ENCODE measurements around the gene DDX24. TPM values are rescaled to one million over a fixed set of nuclear protein-coding genes. Genes with fewer than 3 reads are reported as not detected.
"Not testable (repeated sequence)": the region's sequence is repeated elsewhere in the genome, so short reads cannot be mapped to it uniquely, and the experiment has no call there.

The DDX24 gene
- total RNA-seq, 1 donor from 2014 or later: 206 TPM

DNA sequence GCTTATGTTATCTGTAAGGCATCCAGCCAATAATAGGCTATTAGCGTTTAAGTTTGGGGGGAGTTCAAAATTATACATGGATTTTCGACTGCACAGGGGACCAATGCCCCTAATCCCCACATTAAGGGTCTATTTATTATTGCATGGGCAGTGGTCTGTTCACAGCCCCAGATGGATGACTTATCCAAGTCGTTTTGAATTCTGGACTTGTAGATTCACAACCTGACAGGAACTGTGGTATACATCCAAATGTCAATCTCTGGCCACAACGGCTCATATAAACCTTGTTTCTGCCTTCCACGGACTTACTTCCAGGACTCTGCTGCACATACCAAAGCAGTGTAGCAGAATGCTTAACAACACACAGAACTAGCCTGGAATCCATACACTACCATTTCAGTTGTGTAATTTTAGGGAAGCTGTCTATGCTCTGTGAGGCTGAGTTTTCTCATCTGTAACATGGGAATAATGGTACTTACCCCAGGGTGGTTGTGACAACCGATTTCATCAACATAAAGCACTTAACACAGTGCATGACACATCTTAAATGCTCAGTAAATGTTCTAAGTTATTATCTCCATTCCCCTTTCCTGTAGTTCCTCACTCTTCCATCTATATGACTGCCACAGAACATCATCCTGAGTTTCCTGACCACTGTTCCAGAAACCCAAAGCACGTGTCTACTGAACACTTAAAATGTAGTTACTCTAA, 3.7 kb downstream of the DDX24 start:
- peaks cover 33% of the 10 kb centered on the region for H3K36me3 Mint-ChIP-seq (ENCODE audit: low read depth, unreplicated experiment)
- Histone ChIP-seq H3K9ac (ENCODE audit: low read length) (no peak overlapping the region), H4K20me1 (ENCODE audit: insufficient read depth, low read length) (peaks cover 41% of the 10 kb centered on the region), H3K4me3 (ENCODE audit: insufficient read depth, low read depth, low read length) (no peak overlapping the region), H3K27me3 (ENCODE audit: insufficient read depth, low read length) (no peaks in the 10 kb centered on the region), H2AFZ (ENCODE audit: low read depth, low read length) (no peak overlapping the region), H3K79me2 (ENCODE audit: insufficient read depth, low read length) (peaks cover 97% of the 10 kb centered on the region), H3K36me3 (ENCODE audit: insufficient read depth, low read length) (peaks cover 11% of the 10 kb centered on the region), H3K9me3 (ENCODE audit: insufficient read depth, low read depth, low read length) (no peaks in the 10 kb centered on the region), H3K4me1 (ENCODE audit: insufficient read depth, low read length) (peaks cover 14% of the 10 kb centered on the region), H3K4me2 (ENCODE audit: low read length) (peak overlapping the region; percentile 43), H3K27ac (ENCODE audit: low read depth, low read length) (no peak overlapping the region)
- H3K27me3 Mint-ChIP-seq (ENCODE audit: low read depth, unreplicated experiment): no peaks in the 10 kb centered on the region
- peak overlapping the region; percentile 58 for H3K4me3 Mint-ChIP-seq (ENCODE audit: unreplicated experiment)
- DNase-seq (ENCODE audit: low read depth): no peak
- H3K4me1 Mint-ChIP-seq (ENCODE audit: low read depth, unreplicated experiment): peaks cover 22% of the 10 kb centered on the region
- TF ChIP-seq CTCF (IDR thresholded peaks at IDR 0.05; ENCODE audit: insufficient read depth, low read depth, low read length) (no peak), EZH2 (IDR thresholded peaks at IDR 0.05; ENCODE audit: insufficient read depth, low read length) (no peak)
- no peak overlapping the region for H3K27ac Mint-ChIP-seq (ENCODE audit: unreplicated experiment)
- no peak for FAIRE-seq
- H3K9me3 Mint-ChIP-seq (ENCODE audit: unreplicated experiment): peaks cover 12% of the 10 kb centered on the region

DNA sequence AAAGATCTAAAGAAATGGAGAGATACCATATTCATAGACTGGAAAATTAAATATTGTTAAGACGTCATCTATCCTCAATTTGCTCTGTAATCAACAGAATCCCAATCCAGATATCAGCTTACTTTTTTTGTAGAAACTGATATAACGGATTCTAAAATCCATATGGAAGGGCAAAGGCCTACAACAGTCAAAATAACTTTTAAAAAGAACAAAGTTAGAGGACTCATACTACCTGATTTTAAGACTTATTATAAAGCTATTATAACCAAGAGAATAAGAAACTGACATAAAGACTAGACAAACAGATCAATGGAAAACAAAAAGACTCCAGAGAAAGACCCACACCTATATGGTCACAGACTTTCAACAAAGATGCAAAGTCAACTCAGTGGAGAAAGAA, 6.0 kb downstream of the DDX24 start:
- no peak overlapping the region for H3K4me3 Mint-ChIP-seq (ENCODE audit: unreplicated experiment)
- H3K9me3 Mint-ChIP-seq (ENCODE audit: unreplicated experiment): peaks cover 24% of the 10 kb centered on the region
- FAIRE-seq: no peak
- Histone ChIP-seq H3K9ac (ENCODE audit: low read length) (no peak overlapping the region), H3K9me3 (ENCODE audit: insufficient read depth, low read depth, low read length) (no peaks in the 10 kb centered on the region), H3K4me1 (ENCODE audit: insufficient read depth, low read length) (peaks cover 7% of the 10 kb centered on the region), H3K27me3 (ENCODE audit: insufficient read depth, low read length) (no peaks in the 10 kb centered on the region), H4K20me1 (ENCODE audit: insufficient read depth, low read length) (peaks cover 44% of the 10 kb centered on the region), H3K4me2 (ENCODE audit: low read length) (no peak overlapping the region), H3K27ac (ENCODE audit: low read depth, low read length) (no peak overlapping the region), H3K79me2 (ENCODE audit: insufficient read depth, low read length) (peaks cover 100% of the 10 kb centered on the region), H3K36me3 (ENCODE audit: insufficient read depth, low read length) (peaks cover 11% of the 10 kb centered on the region), H3K4me3 (ENCODE audit: insufficient read depth, low read depth, low read length) (no peak overlapping the region), H2AFZ (ENCODE audit: low read depth, low read length) (no peak overlapping the region)
- peaks cover 22% of the 10 kb centered on the region for H3K4me1 Mint-ChIP-seq (ENCODE audit: low read depth, unreplicated experiment)
- no peaks in the 10 kb centered on the region for H3K27me3 Mint-ChIP-seq (ENCODE audit: low read depth, unreplicated experiment)
- no peak for TF ChIP-seq EZH2 (IDR thresholded peaks at IDR 0.05; ENCODE audit: insufficient read depth, low read length)
- no peak for TF ChIP-seq CTCF (IDR thresholded peaks at IDR 0.05; ENCODE audit: insufficient read depth, low read depth, low read length)
- no peak for DNase-seq (ENCODE audit: low read depth)
- peaks cover 48% of the 10 kb centered on the region for H3K36me3 Mint-ChIP-seq (ENCODE audit: low read depth, unreplicated experiment)
- H3K27ac Mint-ChIP-seq (ENCODE audit: unreplicated experiment): no peak overlapping the region

GRCh38 chr14:94074534-94074933, 6.5 kb downstream of the DDX24 start:
- peaks cover 44% of the 10 kb centered on the region for H4K20me1 ChIP-seq (ENCODE audit: insufficient read depth, low read length)
- TF ChIP-seq EZH2 (IDR thresholded peaks at IDR 0.05; ENCODE audit: insufficient read depth, low read length) (no peak), CTCF (IDR thresholded peaks at IDR 0.05; ENCODE audit: insufficient read depth, low read depth, low read length) (no peak)
- peaks cover 27% of the 10 kb centered on the region for H3K9me3 Mint-ChIP-seq (ENCODE audit: unreplicated experiment)
- peaks cover 51% of the 10 kb centered on the region for H3K36me3 Mint-ChIP-seq (ENCODE audit: low read depth, unreplicated experiment)
- peaks cover 100% of the 10 kb centered on the region for H3K79me2 ChIP-seq (ENCODE audit: insufficient read depth, low read length)
- H3K4me2 ChIP-seq (ENCODE audit: low read length): no peak overlapping the region
- no peak for DNase-seq (ENCODE audit: low read depth)
- no peak overlapping the region for H3K4me3 Mint-ChIP-seq (ENCODE audit: unreplicated experiment)
- no peaks in the 10 kb centered on the region for H3K27me3 ChIP-seq (ENCODE audit: insufficient read depth, low read length)
- no peaks in the 10 kb centered on the region for H3K27me3 Mint-ChIP-seq (ENCODE audit: low read depth, unreplicated experiment)
- H3K4me1 ChIP-seq (ENCODE audit: insufficient read depth, low read length): peaks cover 3% of the 10 kb centered on the region
- H3K9ac ChIP-seq (ENCODE audit: low read length): no peak overlapping the region
- FAIRE-seq: no peak
- H3K36me3 ChIP-seq (ENCODE audit: insufficient read depth, low read length): peaks cover 11% of the 10 kb centered on the region
- no peak overlapping the region for H3K4me3 ChIP-seq (ENCODE audit: insufficient read depth, low read depth, low read length)
- no peak overlapping the region for H3K27ac ChIP-seq (ENCODE audit: low read depth, low read length)
- no peak overlapping the region for H2AFZ ChIP-seq (ENCODE audit: low read depth, low read length)
- H3K9me3 ChIP-seq (ENCODE audit: insufficient read depth, low read depth, low read length): no peaks in the 10 kb centered on the region
- H3K4me1 Mint-ChIP-seq (ENCODE audit: low read depth, unreplicated experiment): peaks cover 19% of the 10 kb centered on the region
- H3K27ac Mint-ChIP-seq (ENCODE audit: unreplicated experiment): no peak overlapping the region

- H3K4me1 ChIP-seq (ENCODE audit: insufficient read depth, low read length); H3K4me3 Mint-ChIP-seq (ENCODE audit: unreplicated experiment); H3K27me3 ChIP-seq (ENCODE audit: insufficient read depth, low read length); H3K27ac Mint-ChIP-seq (ENCODE audit: unreplicated experiment); H3K4me1 Mint-ChIP-seq (ENCODE audit: low read depth, unreplicated experiment); H2AFZ ChIP-seq (ENCODE audit: low read depth, low read length); H3K27ac ChIP-seq (ENCODE audit: low read depth, low read length); H3K9ac ChIP-seq (ENCODE audit: low read length); H3K4me3 ChIP-seq (ENCODE audit: insufficient read depth, low read depth, low read length); H3K27me3 Mint-ChIP-seq (ENCODE audit: low read depth, unreplicated experiment); H3K9me3 ChIP-seq (ENCODE audit: insufficient read depth, low read depth, low read length); FAIRE-seq; DNase-seq (ENCODE audit: low read depth); H3K36me3 ChIP-seq (ENCODE audit: insufficient read depth, low read length); H3K4me2 ChIP-seq (ENCODE audit: low read length): not testable (repeated sequence)
- peaks cover 42% of the 10 kb centered on the region for H3K9me3 Mint-ChIP-seq (ENCODE audit: unreplicated experiment)
- Histone ChIP-seq H4K20me1 (ENCODE audit: insufficient read depth, low read length) (peaks cover 30% of the 10 kb centered on the region), H3K79me2 (ENCODE audit: insufficient read depth, low read length) (peaks cover 99% of the 10 kb centered on the region)
- H3K36me3 Mint-ChIP-seq (ENCODE audit: low read depth, unreplicated experiment): peaks cover 38% of the 10 kb centered on the region
Measured at GRCh38 chr14:94072076-94072475, 8.9 kb downstream of the DDX24 start.
